ENCODE data around the gene TMEM59L. TPM values are rescaled to one million over a fixed set of nuclear protein-coding genes. Genes with fewer than 3 reads are reported as not detected.

Gene TMEM59L
- total RNA-seq, 1 donor from 2014 or later, result 2.1 TPM

Small RNA genes within 50 kb of the gene (small RNA-seq; reads per million reads assigned to genes)
- not detected for gene RN7SL155P

Other genes with a start within 250 kb of the TMEM59L start
- 1.0 TPM for gene GDF15, start 226.7 kb upstream of the TMEM59L start, total RNA-seq
- 2.1 TPM for gene LRRC25, start 215.2 kb upstream of the TMEM59L start, total RNA-seq
- 79.3 TPM for gene SSBP4, start 193.5 kb upstream of the TMEM59L start, total RNA-seq
- gene ISYNA1, start 174.7 kb upstream of the TMEM59L start, total RNA-seq, result 86.6 TPM
- gene ELL, start 90.8 kb upstream of the TMEM59L start, total RNA-seq, result 24.5 TPM
- gene FKBP8, start 69.3 kb upstream of the TMEM59L start, total RNA-seq, result 116 TPM
- 36.0 TPM for gene KXD1, start 55.0 kb upstream of the TMEM59L start, total RNA-seq
- 905 TPM for gene UBA52, start 41.0 kb upstream of the TMEM59L start, total RNA-seq
- 26.6 TPM for gene REX1BD, start 24.1 kb upstream of the TMEM59L start, total RNA-seq
- gene CRLF1, start 6.1 kb upstream of the TMEM59L start, total RNA-seq, result 2.6 TPM
- 2.1 TPM for gene KLHL26, start 24.2 kb downstream of the TMEM59L start, total RNA-seq
- gene CRTC1, start 70.8 kb downstream of the TMEM59L start, total RNA-seq, result 3.1 TPM
- 15.7 TPM for gene COMP, start 178.4 kb downstream of the TMEM59L start, total RNA-seq
- gene UPF1, start 219.1 kb downstream of the TMEM59L start, total RNA-seq, result 30.8 TPM